Measurements from ENCODE around the gene PI4K2B.
"Not testable (repeated sequence)": the region's sequence is repeated elsewhere in the genome, so short reads cannot be mapped to it uniquely, and the experiment has no call there.

The PI4K2B gene

DNA sequence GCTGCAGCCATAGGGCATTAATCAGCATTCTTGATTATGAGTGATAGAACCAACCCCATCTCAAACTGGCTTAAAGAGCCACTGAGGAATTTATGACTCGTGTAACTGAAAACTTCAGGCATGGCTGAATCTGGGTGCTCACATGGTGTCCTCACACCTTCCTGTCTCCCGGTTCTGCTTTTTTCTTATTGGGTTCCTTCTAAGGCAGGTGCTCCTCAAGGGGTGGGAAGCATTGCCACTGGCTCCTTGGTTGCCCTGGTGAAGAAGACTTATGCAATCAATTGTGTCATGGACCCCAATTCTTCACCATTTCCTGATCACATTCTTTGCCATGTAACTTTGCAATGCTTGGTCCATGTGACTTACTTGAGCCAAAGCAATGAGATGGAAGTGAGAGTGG is 74.5 kb downstream of the PI4K2B start:
- no peak for DNase-seq

DNA sequence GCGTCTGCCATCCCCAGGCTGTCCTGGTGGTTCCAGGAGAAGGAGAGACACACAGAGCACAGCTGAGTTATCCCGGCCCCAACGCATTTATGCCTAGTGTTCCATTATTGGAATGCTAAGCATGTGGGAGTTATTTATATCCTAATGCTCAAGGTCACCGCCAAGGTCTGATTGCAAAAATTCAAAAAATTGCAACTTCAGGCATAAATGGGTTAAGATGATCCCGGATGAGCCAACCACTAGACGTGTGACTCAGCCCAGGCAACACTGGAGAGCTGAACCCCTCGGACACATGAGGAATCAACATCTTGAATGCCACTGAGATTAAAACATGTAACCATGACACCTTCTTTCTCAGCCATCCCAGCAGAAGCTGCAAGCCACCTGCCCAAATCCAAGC is 74.9 kb downstream of the PI4K2B start:
- DNase-seq = no peak

GRCh38 chr4:25310066-25310802 is 76.4 kb downstream of the PI4K2B start:
- no peak for DNase-seq

GRCh38 chr4:25310803-25311166 is 77.0 kb downstream of the PI4K2B start:
- DNase-seq = no peak

GRCh38 chr4:25312496-25313200 is 78.8 kb downstream of the PI4K2B start, which contains the start of gene ZCCHC4:
Gene ZCCHC4 (plus strand): TSS chr4:25312774. CDS start chr4:25312810, 36 bp downstream.
- DNase-seq = peak; percentile 89

DNA sequence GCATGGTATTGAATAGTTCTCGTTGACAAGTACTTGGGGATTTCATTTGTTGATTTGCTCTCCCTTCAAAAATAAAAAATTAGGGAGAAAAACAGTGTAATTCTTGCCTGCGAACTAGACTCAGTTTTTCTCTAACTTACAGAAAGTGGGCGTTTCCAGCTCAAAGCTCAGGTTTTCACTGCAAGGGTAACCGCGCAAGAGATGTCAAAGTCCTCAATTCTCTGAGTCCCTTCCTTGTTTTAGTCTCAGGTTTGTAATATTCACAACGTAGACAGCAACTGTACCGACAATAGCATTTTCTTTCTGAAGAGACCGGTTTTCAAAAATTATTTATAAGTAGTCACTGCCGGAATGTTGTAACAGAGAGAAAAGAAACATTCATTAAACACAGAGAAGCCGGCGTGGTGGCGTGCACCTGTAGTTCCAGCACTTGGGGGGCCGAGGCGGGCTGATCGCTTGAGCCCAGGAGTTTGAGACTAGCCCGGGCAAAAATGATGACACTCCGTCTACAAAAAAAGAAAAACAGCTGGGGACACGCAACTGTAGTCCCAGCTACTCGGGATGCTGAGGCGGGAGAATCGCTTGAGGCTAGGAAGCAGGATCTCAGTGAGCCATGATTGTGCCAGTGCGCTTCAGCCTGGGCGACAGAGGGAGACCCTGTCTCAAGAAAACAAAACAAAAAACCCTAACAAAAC is 79.5 kb downstream of the PI4K2B start:
- peak; percentile 8 for DNase-seq

DNA sequence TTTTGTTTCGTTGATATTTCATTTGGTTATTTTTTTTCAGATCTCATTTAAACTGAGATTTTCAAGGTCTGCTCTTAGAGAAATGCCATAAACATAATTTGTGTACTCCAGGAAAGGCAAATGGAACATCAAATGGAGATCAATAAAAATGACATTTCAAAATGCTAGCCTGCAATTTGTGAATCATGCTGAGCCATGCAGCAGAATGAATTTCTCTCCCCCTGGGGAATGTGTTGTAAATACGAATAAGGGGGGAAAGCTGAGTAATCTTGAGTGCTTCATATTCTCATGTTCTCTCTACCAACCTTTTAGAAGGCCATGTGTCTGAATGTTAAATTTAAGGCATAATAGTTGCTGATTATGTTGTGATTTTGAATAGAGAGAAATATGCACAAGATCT is 86.5 kb downstream of the PI4K2B start:
- no peak for DNase-seq

DNA sequence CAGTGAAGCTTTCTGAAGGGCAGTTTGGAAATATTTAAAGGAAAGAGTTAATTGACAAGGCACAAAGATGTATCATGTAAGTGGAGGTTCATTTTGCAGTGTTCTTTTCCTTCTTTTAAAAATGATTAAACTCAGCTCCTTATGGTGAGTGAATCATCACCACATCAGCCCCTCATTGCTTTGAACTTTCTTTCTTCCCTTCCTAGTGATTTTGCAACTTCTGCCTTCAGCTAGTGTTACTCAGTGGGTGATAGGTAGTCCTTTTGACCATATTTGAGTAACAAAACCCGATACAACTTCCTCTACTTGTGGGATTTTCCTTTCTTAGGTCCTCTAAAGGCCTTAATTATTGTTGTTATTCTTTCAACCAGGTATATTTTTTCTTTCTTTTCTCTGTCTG is 86.9 kb downstream of the PI4K2B start:
- DNase-seq = no peak

DNA sequence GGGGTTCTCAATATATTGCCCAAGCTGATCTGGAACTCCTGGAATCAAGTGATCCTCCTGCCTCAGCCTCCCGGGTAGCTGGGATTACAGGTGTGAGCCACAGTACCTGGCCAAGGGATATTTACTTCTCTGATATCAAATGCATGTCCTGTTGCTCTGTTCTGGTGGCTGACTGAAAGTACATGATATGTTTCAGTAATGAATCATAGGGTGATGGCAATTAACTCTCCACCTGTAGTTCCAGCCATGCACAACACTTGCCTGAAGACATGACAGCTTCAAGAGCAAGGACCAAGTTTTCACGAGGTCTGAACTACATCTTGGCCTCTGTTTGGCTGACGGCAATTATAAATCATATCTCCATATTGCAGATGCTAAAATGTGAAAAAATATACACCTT is 87.9 kb downstream of the PI4K2B start:
- DNase-seq = no peak

GRCh38 chr4:25328463-25328862 is 94.6 kb downstream of the PI4K2B start:
- not testable (repeated sequence) for DNase-seq
